ENCODE data around the gene DCDC2C.

Gene DCDC2C

DNA sequence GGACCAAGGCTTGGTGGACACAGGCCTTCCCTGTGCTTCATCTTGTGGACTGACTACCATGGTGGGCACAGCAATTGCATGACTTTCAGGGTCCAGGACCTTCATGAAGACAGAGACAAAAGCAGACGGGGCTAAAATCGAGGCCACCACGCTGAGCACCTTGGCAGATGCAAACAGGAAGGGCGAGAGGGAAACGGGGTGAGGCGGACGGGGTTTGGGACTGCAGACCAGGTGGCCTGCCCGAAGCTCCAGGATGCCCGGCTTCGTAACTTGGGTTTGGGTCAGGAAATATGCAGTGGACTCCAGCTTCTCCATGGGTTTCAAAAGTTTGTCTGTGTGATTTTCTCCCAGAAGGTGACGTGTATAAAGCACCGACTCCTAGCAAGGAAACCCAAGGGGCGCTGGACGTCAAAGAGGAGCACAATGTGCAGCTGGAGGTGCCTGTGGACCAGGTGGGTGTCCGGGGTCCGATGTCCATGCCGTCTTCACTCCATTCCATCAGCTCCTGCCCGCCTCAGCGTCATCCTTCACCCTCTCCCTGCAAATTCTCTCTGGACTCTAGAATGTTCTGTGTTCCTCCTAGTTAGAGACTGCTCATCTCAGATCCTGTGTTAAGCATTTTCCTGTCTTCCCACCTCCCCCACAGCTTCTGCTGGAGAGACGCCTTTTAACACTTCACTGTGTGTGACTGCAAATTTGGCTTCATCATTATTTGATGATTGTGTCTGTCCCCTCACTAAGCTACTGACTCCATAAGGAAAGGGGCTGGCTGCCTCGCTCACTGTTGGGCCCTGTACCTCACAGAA, 65.8 kb downstream of the DCDC2C start:
- Histone ChIP-seq H3K9me3 (no peaks in the 10 kb centered on the region), H3K4me3 (no peak overlapping the region), H3K27me3 (ENCODE audit: low read depth) (no peaks in the 10 kb centered on the region), H3K4me1 (no peaks in the 10 kb centered on the region), H3K36me3 (replicated peaks) (no peaks in the 10 kb centered on the region)
- in situ Hi-C loops (cut with MboI; ENCODE audit: low sequenced_read_pairs), result no loop called here
- no peak for DNase-seq (ENCODE audit: low spot score in 2 of 2)

GRCh38 chr2:3769766-3770165, 66.4 kb downstream of the DCDC2C start:
- no peaks in the 10 kb centered on the region for H3K9me3 ChIP-seq
- no peak for DNase-seq (ENCODE audit: low spot score in 2 of 2)
- in situ Hi-C loops (cut with MboI; ENCODE audit: low sequenced_read_pairs), result no loop called here
- no peaks in the 10 kb centered on the region for H3K36me3 ChIP-seq (replicated peaks)
- H3K4me3 ChIP-seq, result no peak overlapping the region
- no peaks in the 10 kb centered on the region for H3K4me1 ChIP-seq
- no peaks in the 10 kb centered on the region for H3K27me3 ChIP-seq (ENCODE audit: low read depth)

- H3K27me3 ChIP-seq (ENCODE audit: low read depth), result no peaks in the 10 kb centered on the region
- no peaks in the 10 kb centered on the region for H3K4me1 ChIP-seq
- H3K4me3 ChIP-seq, result no peak overlapping the region
- no peaks in the 10 kb centered on the region for H3K36me3 ChIP-seq (replicated peaks)
- DNase-seq (ENCODE audit: low spot score in 2 of 2), result no peak
- in situ Hi-C loops (cut with MboI; ENCODE audit: low sequenced_read_pairs), result no loop called here
- no peaks in the 10 kb centered on the region for H3K9me3 ChIP-seq
These were observed 67.5 kb downstream of the DCDC2C start for GRCh38 chr2:3770724-3771415.

DNA sequence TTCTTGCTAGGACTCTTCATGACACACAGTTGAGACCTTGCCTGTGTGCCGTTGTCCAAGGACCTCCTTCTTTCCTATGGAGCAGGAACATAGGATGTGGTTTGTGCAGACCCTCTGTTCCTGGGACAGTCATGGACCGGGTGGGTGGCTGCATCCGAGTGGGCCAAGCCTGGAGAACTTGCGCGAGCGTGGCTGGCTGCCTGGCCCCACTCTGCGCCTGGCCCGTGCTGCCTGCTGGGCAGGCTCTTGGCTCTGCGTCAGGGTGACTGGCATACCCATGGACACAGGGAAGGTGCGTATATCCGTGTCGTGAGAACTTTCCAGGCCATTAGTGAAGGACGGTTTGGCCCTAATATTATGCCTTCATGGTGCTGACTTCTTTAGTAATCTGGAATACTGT, 68.2 kb downstream of the DCDC2C start:
- H3K27me3 ChIP-seq (ENCODE audit: low read depth), result no peaks in the 10 kb centered on the region; the same call in 1 of the 2 replicates
- in situ Hi-C loops (cut with MboI; ENCODE audit: low sequenced_read_pairs), result no loop called here
- no peaks in the 10 kb centered on the region for H3K36me3 ChIP-seq (replicated peaks)
- no peak for DNase-seq (ENCODE audit: low spot score in 2 of 2)
- H3K9me3 ChIP-seq, result no peaks in the 10 kb centered on the region
- no peaks in the 10 kb centered on the region for H3K4me1 ChIP-seq
- H3K4me3 ChIP-seq, result no peak overlapping the region

- Histone ChIP-seq H3K4me3 (no peak overlapping the region), H3K4me1 (no peaks in the 10 kb centered on the region), H3K27me3 (ENCODE audit: low read depth) (peaks cover 19% of the 10 kb centered on the region), H3K36me3 (replicated peaks) (no peaks in the 10 kb centered on the region), H3K9me3 (no peaks in the 10 kb centered on the region)
- in situ Hi-C loops (cut with MboI; ENCODE audit: low sequenced_read_pairs), result no loop called here
- DNase-seq (ENCODE audit: low spot score in 2 of 2), result no peak
These were observed 71.0 kb downstream of the DCDC2C start for GRCh38 chr2:3774336-3774735.

GRCh38 chr2:3776311-3776710, 72.9 kb downstream of the DCDC2C start:
- H3K9me3 ChIP-seq, result no peaks in the 10 kb centered on the region
- H3K4me1 ChIP-seq, result no peaks in the 10 kb centered on the region
- peaks cover 30% of the 10 kb centered on the region for H3K27me3 ChIP-seq (ENCODE audit: low read depth)
- H3K36me3 ChIP-seq (replicated peaks), result no peaks in the 10 kb centered on the region
- no peak overlapping the region for H3K4me3 ChIP-seq
- no peak for DNase-seq (ENCODE audit: low spot score in 2 of 2)
- in situ Hi-C loops (cut with MboI; ENCODE audit: low sequenced_read_pairs), result no loop called here

GRCh38 chr2:3777966-3778365, 74.6 kb downstream of the DCDC2C start:
- in situ Hi-C loops (cut with MboI; ENCODE audit: low sequenced_read_pairs), result no loop called here
- no peaks in the 10 kb centered on the region for H3K4me1 ChIP-seq
- no peak for DNase-seq (ENCODE audit: low spot score in 2 of 2)
- no peaks in the 10 kb centered on the region for H3K9me3 ChIP-seq
- no peak overlapping the region for H3K4me3 ChIP-seq
- no peaks in the 10 kb centered on the region for H3K36me3 ChIP-seq (replicated peaks)
- H3K27me3 ChIP-seq (ENCODE audit: low read depth), result peaks cover 30% of the 10 kb centered on the region

DNA sequence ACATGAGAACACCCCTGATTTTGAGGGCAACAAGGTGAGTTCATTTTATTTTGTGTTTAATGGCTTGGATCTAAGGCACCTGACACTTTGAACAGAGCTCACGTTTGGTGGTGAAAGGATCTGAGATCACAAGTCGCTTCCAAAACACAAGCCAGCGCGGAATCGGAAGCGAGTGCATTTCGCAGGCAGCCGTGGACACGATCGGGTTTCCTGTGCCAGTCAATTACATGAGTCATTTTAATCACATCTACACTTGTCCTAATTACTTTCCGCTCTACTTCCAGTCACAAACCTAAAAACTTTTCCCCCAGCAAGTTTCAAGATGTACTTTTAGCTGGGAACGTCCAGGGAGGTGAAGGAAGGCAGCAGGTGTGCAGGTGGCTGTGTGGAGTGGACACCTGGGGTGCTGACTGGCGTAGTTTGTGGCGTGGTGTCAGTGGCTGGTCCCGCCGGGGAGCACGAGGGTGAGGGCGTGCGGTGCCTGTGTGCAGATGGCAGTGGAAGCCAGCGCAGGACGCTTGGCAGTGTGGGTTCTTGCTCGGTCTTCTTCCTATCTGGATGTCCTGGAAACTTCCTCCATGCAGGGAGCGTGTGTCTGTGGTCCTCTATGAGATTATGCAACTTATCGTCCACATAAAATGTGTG, 75.6 kb downstream of the DCDC2C start:
- Histone ChIP-seq H3K27me3 (ENCODE audit: low read depth) (peaks cover 30% of the 10 kb centered on the region), H3K4me3 (no peak overlapping the region)
- in situ Hi-C loops (cut with MboI; ENCODE audit: low sequenced_read_pairs), result no loop called here

DNA sequence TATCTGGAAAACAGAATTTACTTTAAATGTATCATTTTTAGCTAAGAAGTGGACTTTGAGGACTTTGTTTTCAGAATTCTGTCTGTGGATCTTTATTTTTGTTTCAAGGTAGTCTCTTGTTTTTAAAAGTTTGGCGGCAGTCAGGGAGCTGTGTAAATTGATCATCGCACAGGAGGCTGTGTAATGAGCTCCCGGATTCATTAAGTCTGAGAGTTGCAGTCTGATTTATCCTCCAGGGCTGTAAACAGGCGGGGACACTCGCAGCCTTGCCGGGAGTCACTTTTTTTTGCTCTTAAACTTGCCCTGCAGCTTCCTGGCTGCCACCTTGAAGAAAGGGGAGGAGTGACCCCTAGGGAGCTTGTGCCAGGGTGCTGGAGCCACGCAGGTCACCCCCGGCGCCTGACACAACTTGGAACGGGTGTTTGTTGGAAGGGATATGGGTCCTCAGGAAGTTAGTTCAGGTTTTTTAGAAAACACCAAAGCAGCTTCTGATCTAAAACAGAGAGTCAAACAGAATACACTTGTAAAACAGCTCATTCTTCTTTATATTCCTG, 76.2 kb downstream of the DCDC2C start:
- peaks cover 30% of the 10 kb centered on the region for H3K27me3 ChIP-seq (ENCODE audit: low read depth)
- in situ Hi-C loops (cut with MboI; ENCODE audit: low sequenced_read_pairs), result no loop called here
- DNase-seq (ENCODE audit: low spot score in 2 of 2), result no peak
- H3K36me3 ChIP-seq (replicated peaks), result no peaks in the 10 kb centered on the region
- no peak overlapping the region for H3K4me3 ChIP-seq
- no peaks in the 10 kb centered on the region for H3K4me1 ChIP-seq
- no peaks in the 10 kb centered on the region for H3K9me3 ChIP-seq

More for the DNA sequence above, 75.6 kb downstream of the DCDC2C start:
- no peak for DNase-seq (ENCODE audit: low spot score in 2 of 2)
- H3K4me1 ChIP-seq, result no peaks in the 10 kb centered on the region
- no peaks in the 10 kb centered on the region for H3K9me3 ChIP-seq
- no peaks in the 10 kb centered on the region for H3K36me3 ChIP-seq (replicated peaks)

DNA sequence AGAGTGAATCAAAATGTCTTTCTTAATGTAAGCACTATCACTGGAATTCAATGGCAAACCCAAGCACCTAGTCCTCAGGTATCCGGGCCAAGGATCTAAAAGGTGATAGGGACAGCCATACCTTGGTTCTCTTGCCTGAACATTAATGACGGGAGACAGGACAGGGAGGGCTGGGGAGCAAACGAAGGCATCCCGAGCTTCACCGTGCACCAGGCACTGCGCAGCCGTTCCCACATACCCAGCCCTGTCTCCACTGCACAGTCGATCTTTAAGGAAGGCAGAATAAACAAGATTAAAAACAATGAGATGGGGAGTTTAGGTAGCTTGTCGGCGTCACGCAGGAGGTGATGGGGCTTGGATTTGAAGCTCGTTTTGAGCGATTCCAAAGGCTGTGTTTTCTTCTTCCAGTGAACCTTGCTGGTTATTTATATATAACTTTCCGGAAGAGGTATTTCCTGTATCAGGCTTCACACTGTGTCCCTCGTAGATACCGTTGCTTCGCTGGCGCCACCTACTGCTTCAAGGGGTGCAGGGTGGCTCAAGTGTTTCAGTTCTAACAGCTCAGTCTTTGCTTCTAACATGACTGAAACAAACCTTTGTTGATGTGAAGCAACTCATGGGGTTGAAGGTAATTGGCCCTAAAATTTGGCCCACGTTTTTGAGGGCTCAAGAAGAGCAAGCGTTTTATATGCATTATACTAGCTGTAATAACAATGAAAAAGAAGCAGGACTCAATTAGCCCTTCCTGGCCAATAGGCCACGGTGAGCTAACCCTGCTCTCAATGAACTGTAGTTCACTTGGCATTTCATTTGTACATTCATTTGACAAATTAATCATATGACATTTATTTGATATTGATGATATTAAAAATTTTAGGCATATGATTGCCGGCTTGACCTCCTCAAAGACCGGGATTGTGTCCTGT, 77.4 kb downstream of the DCDC2C start:
- Histone ChIP-seq H3K9me3 (no peaks in the 10 kb centered on the region), H3K4me3 (no peak overlapping the region), H3K36me3 (replicated peaks) (no peaks in the 10 kb centered on the region), H3K27me3 (ENCODE audit: low read depth) (peaks cover 30% of the 10 kb centered on the region), H3K4me1 (no peaks in the 10 kb centered on the region)
- in situ Hi-C loops (cut with MboI; ENCODE audit: low sequenced_read_pairs), result no loop called here
- DNase-seq (ENCODE audit: low spot score in 2 of 2), result peak; percentile 48 to 75

DNA sequence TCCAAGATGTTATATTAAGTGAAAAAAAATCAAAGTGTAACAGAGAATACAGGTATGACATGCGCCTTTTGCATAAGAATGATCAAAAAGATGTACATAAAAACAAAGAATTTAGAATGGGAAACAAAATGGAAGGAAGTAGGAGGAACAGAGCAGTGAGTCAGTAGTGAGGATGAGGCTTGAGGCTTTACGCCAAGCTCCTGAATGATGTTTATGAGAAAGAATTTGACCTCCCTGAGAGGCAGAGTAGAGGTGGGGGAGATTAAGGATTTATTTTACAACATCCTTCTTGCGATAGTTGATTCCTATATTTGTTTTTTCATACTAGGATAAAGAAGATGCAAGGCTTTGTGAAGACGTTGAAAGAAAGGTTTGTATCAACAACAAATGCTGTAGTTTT, 81.4 kb downstream of the DCDC2C start:
- Histone ChIP-seq H3K4me1 (no peaks in the 10 kb centered on the region), H3K36me3 (replicated peaks) (no peaks in the 10 kb centered on the region), H3K9me3 (no peaks in the 10 kb centered on the region), H3K27me3 (ENCODE audit: low read depth) (peaks cover 8% of the 10 kb centered on the region), H3K4me3 (no peak overlapping the region)
- in situ Hi-C loops (cut with MboI; ENCODE audit: low sequenced_read_pairs), result no loop called here
- no peak for DNase-seq (ENCODE audit: low spot score in 2 of 2)

DNA sequence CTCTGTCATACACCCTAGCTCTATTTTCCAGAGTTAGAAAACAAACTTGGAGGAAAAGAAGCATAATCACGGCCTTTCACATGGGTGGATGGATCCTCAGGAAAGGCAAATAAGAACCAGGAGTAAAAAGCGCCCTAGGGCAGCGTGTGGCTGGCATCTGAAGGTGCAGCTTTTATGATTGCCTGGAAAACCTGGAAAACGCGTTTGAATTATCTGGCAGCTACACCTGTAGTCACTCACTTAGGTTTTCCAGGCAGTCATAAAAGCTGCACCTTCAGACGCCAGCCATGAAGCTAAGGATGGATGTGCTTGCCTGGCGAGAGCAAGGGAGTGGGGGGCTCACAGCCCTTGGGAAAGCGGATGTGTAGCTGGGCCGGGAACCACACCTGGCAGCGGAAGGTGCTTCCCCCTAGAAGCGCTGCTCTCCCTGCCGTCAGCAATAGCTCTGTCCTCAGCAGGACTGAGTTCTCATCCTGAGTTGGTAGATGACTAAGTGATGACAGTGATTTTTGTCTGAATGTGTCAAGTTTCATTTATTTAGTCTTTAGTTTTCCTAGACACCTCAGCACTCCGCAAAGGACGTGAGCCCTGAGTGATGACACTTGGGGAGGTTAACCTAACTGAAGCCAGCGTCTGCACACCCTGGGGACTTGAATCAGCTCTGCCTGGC, 82.0 kb downstream of the DCDC2C start:
- Histone ChIP-seq H3K36me3 (replicated peaks) (no peaks in the 10 kb centered on the region), H3K4me1 (no peaks in the 10 kb centered on the region), H3K27me3 (ENCODE audit: low read depth) (peaks cover 1% of the 10 kb centered on the region; the same call in 1 of the 2 replicates), H3K9me3 (no peaks in the 10 kb centered on the region), H3K4me3 (no peak overlapping the region)
- DNase-seq (ENCODE audit: low spot score in 2 of 2), result no peak
- in situ Hi-C loops (cut with MboI; ENCODE audit: low sequenced_read_pairs), result no loop called here

DNA sequence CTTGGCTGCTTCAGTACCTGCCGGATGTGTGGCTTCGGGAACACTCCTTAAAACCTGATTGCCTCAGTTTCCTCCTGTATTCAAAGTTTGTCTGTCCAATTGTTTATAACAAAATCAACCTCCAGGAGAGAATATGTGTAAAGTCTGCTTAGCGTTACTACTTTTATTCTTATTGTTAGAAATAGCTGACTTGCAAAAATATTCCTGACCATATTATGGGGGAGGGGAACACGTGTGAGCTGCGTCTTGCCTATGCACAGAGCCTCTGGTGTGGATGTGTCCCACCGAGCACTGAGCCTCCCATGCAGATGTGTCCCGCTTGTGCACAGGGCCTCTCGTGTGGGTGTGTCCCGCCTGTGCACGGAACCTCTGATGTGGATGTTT, 82.5 kb downstream of the DCDC2C start:
- in situ Hi-C loops (cut with MboI; ENCODE audit: low sequenced_read_pairs), result no loop called here
- DNase-seq (ENCODE audit: low spot score in 2 of 2), result no peak
- H3K9me3 ChIP-seq, result no peaks in the 10 kb centered on the region

More for the DNA sequence above, 82.5 kb downstream of the DCDC2C start:
- Histone ChIP-seq H3K4me1 (no peaks in the 10 kb centered on the region), H3K4me3 (no peak overlapping the region), H3K36me3 (replicated peaks) (no peaks in the 10 kb centered on the region), H3K27me3 (ENCODE audit: low read depth) (no peaks in the 10 kb centered on the region)

Data from HAP-1 (cell line).